Putamen (tissue), 1 donor: ENCODE results near the gene LIN9.
"Not testable (repeated sequence)": the region's sequence is repeated elsewhere in the genome, so short reads cannot be mapped to it uniquely, and the experiment has no call there.

Source experiments
- DNase-seq: peaks from one replicate; pipeline ENCODE4 v3.0.0-alpha.2; 2016; ENCODE audit warnings: low spot score

Gene LIN9

DNA sequence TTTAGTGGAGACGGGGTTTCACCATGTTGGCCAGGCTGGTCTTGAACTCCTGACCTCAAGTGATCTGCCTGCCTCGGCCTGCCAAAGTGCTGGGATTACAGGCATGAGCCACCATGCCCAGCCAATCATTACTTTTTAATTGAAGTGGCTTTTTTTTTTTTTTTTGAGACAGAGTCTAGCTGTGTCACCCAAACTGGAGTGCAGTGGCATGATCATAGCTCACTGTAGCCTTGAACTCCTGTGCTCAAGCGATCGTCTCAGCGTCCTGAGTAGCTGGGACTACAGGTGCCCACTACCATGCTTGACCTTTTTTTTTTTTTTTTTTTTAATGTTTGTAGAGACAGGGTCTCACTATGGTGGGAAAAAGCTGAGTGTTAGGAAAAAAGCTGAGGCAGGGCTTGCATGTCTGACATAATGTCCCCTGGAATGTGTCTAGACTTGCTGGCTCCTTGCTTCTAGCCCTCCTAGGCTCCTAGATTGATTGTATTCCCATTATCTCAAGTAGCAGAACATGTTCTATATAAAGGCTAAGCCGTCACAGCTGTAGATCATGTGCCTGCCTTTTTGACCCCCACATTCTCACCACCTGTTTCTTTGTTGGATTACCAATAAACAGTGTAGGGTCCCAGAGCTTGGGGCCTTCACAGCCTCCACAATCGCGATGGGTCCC lies 36.6 kb downstream of the LIN9 start:
- DNase-seq = not testable (repeated sequence)

GRCh38 chr1:226268421-226269124 lies 40.4 kb downstream of the LIN9 start:
- no peak for DNase-seq

DNA sequence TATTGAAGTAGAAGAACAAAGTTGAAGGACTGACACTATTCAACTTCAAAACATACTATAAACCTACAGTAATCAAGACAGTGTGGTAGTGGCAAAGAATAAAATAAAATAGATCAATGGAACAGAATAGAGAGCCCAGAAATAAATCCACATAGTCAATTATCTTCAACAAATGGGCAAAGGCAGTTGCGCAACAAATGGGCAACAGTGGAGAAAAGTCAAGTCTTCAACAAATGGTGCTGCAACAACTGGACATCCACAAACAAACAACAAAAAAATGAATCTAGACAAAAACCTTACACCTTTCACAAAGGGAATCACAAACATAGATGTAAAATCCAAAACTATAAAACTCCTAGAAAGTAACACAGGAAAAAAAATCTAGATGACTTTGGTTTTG lies 47.1 kb downstream of the LIN9 start:
- no peak for DNase-seq

DNA sequence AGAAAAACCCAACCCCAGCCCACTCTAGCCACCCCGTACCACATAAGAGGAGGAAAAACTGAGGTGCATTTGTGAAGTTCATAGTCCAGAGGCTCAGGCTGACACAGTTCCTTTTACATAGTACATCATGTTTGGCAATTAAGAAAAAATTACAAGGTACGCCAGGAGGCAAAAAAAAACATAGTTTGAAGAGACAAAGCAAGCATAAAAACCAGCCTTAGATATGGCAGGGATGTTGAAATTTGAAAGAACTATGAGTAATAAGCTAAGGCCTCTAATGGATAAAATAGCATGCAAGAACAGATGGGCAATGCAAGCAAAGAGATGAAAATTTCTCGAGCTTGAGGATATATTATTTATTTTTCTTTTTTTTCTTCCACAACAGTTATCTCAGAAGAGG lies 53.6 kb downstream of the LIN9 start:
- no peak for DNase-seq

DNA sequence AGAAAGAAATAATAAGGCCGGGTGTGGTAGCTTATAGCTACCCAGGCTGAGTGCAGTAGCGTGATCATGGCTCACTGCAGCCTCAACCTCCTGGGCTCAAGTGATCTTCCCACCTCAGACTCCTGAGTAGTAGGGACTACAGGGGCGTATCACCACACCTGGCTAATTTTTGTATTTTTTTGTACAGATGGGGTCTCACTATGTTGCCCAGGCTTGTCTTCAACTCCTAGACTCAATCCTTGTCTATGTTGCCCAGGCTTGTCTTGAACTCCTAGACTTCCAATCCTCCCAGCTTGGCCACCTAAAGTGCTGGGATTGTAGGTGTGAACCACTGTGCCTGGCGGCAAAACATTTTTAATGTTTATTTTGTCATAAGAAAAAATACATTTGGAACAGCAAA lies 55.0 kb downstream of the LIN9 start:
- no peak for DNase-seq

GRCh38 chr1:226252841-226253240 lies 56.1 kb downstream of the LIN9 start:
- not testable (repeated sequence) for DNase-seq

DNA sequence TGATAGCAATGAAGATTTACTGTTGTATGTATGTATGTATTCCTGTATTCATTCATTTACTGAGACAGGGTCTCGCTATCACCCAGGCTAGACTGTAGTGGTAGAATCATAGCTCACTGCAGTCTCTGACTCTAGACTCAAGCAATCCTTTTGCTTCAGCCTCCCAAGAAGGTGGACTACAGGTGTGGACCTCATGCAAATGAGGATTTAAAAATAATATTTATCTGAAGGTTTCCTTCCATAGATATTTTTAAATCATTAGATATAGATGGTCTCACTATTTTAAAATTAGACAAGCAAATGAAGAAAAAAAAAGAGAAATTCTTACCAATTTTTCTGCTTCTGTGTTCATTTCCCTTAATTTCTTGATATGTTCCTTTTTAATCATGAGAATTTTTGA lies 58.5 kb downstream of the LIN9 start:
- DNase-seq = no peak

- DNase-seq = no peak
Observed at GRCh38 chr1:226248796-226249195, 60.2 kb downstream of the LIN9 start.

DNA sequence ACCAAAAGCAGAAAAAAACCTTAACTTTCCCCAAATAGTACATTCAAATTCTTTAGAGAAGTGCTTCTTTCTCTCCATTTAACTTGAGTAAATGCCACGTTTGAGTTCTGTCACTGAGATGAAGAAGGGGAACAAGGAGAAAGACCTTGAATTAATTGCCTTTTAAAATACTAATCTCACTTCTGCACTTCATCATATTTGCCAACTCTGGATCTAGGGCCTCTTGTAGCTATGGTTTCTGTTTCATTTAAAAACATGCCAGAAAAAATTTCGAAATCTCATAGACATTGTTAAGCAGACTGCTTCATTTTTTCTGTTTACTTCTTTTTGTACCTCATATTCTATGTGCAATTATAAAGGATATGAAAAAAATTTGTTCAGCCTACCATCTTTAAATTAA lies 60.9 kb downstream of the LIN9 start:
- DNase-seq = no peak

DNA sequence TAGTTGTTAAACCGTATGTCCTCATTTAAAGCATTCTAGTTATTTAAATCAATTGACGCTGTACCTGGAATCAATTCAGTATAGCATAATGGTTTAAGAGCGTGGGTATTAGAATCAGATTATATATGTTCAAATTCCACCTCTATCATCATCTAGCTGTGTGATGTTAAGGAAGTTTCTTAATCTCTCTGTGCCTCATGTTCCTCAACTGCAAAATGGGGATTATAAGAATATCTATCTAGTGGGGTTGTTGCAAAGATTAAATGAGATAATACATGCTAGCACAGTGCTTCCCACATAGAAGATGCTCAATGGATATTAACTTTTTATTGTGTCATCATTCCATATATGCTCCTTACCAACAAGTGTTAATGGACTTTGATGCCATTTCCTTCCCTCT lies 69.5 kb downstream of the LIN9 start:
- DNase-seq = no peak

GRCh38 chr1:226236826-226237225 lies 72.1 kb downstream of the LIN9 start:
- DNase-seq = no peak

- no peak for DNase-seq
Observed at GRCh38 chr1:226233806-226234205, 75.2 kb downstream of the LIN9 start.

GRCh38 chr1:226233293-226233692 lies 75.7 kb downstream of the LIN9 start:
- no peak for DNase-seq

DNA sequence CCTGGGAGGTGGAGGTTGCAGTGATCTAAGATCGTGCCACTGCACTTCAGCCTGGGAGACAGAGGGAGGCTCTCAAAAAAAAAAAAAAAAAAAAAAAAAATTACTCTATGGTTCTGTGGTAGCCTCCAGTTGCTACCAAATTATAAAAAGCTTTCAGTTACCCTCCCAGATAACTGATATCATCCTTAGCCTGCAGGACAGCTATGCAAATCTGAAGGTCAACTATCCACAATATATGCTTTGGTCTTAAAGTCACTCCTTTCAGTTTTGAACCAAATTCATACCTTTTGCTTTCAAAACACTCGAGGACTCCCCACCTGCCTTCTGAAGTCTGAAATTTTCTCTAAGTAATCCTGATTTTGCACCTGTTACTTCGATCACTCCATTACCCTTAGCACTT lies 82.4 kb downstream of the LIN9 start:
- no peak for DNase-seq

DNA sequence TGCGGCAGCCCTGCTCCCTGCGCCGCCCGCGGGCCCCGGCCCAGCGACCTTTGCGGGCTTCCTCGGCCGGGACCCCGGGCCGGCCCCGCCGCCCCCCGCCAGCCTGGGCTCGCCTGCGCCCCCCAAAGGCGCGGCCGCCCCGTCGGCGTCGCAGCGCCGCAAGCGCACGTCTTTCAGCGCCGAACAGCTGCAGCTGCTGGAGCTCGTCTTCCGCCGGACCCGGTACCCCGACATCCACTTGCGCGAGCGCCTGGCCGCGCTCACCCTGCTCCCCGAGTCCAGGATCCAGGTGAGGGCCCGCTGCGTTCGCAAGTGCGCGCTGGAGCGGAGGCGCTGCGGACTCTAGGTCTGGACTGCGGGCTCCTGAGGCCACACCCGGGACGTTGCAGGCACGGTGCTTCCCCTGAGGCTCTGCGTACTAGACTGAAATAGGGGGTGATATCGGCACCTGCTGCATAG lies 85.1 kb downstream of the LIN9 start:
- no peak for DNase-seq

DNA sequence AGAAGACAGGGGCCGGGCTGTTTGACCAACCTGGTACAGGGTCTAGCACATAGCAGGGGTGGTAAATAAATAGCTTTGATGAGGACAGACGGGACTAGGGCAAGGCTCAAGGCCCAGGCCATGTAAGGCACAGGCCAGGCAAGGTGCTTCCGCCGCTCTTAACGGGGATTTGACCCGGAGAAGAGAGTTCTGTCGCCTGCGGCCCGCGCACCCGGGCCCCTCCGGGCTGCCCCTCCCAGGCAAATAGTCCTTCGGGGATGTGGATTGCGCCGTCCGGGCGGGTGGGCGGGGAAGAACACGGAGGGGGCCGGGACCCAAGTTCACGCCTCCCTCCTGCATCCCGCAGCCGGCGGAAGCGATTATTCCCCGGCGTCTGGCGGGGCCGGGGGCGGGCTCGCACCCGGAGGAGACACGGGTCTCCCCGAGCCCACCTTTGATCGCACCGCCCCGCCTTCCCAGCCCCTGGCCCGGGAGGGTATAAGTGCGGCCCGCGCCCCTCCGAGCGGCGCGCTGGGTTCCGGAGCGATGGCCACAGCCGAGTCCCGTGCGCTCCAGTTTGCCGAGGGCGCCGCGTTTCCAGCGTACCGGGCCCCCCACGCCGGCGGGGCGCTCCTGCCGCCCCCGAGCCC lies 85.7 kb downstream of the LIN9 start, which contains the start of gene MIXL1:
Gene MIXL1 (plus strand): TSS at position 508 of the 629 bp plus-strand sequence. CDS start 18 bp downstream, at position 526.
- DNase-seq = no peak

DNA sequence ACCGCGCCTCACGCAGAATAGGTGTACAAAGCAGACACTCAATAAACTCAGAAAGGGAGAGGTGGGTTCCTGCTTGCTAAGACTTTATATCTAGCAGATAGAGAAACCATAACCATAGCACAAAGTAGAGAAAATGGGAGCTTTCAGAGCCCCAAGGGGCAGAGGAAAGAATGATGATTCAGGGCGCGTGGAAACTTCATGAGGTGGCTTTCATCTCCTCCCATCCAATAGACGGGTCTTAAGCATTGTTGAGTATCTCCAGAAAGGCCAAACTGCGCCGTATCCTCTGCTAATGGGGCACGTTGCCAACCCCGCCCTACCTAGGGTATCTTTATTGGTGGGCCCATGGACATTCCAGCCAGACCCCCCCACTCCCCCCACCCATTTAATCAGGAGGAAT lies 86.3 kb downstream of the LIN9 start:
- DNase-seq = no peak

GRCh38 chr1:226220473-226221189 lies 88.3 kb downstream of the LIN9 start:
- DNase-seq = no peak

- DNase-seq = no peak
Observed at GRCh38 chr1:226217273-226217672, 91.7 kb downstream of the LIN9 start.

- DNase-seq = no peak
Observed at GRCh38 chr1:226216056-226216455, 92.9 kb downstream of the LIN9 start.

DNA sequence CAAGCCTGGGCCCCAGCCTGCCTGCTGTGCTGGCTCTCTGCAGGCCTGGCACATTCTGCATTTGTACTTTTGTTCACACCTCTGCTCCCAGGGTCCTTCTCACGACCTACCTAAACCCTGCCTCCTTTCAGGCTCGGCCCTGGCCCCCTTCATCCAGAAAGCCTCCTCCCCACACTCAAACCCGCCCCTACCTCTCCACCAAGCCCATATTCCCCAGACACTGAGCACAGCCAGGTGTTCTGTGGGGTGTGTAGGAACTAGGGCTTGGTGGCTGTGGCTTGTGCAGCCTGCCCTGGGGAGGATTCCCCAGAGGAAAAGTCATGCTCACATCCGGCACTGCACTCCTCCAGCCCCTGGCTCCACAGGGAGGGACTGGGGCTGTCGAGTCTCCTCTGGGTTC lies 93.7 kb downstream of the LIN9 start:
- DNase-seq = no peak

GRCh38 chr1:226212545-226212944 lies 96.4 kb downstream of the LIN9 start:
- no peak for DNase-seq
